ENCODE data around the gene RSPH6A.

GRCh38 chr19:45800070-45800553 is 15.0 kb downstream of the RSPH6A start:
- TF ChIP-seq CTCF (IDR thresholded peaks at IDR 0.05) (no peak), POLR2A (IDR thresholded peaks at IDR 0.05) (no peak), EP300 (IDR thresholded peaks at IDR 0.05) (no peak), POLR2AphosphoS5 (IDR thresholded peaks at IDR 0.05) (no peak)

Measured in suprapubic skin (tissue), 4 donors.